Stimulated activated CD4-positive, alpha-beta T cell treated with anti-CD3 and anti-CD28 coated beads, TNF-alpha, amount 100 ng/mL, for 1 hour (primary cell): Measurements from ENCODE around the gene DGKK.

Experiments used
- DNase-seq, 3 donors: peaks; one replicate each; pipeline ENCODE4 v3.0.0-alpha.2; 2020; ENCODE audit warnings: low read depth in 3 of 3, low spot score in 1 of 3

DGKK gene

GRCh38 chrX:50470103-50471031, at the start of gene DGKK:
TSS of gene DGKK (minus strand) at chrX:50470825. CDS start at chrX:50470678, 147 bp downstream.
- no peak for DNase-seq

GRCh38 chrX:50514811-50515210, 44.2 kb upstream of the DGKK start:
- DNase-seq, result no peak

- DNase-seq, result no peak
These were observed 26.5 kb upstream of the DGKK start for GRCh38 chrX:50497114-50497513.

GRCh38 chrX:50495616-50496015, 25.0 kb upstream of the DGKK start:
- no peak for DNase-seq

- no peak for DNase-seq
These were observed 22.1 kb upstream of the DGKK start for GRCh38 chrX:50492720-50493119.

- DNase-seq, result no peak
These were observed 14.0 kb upstream of the DGKK start for GRCh38 chrX:50484662-50485061.

GRCh38 chrX:50483283-50483682, 12.7 kb upstream of the DGKK start:
- no peak for DNase-seq

- no peak for DNase-seq
These were observed 4.6 kb upstream of the DGKK start for GRCh38 chrX:50475208-50475607.

- no peak for DNase-seq
These were observed 765 bp upstream of the DGKK start for GRCh38 chrX:50471390-50471789.

- DNase-seq, result no peak
These were observed 1.4 kb downstream of the DGKK start for GRCh38 chrX:50469206-50469605.

GRCh38 chrX:50459615-50460014, 11.0 kb downstream of the DGKK start:
- no peak for DNase-seq

- DNase-seq, result no peak
These were observed 12.1 kb downstream of the DGKK start for GRCh38 chrX:50458483-50458882.

- no peak for DNase-seq
These were observed 13.7 kb downstream of the DGKK start for GRCh38 chrX:50456712-50457484.

- DNase-seq, result no peak
These were observed 17.8 kb downstream of the DGKK start for GRCh38 chrX:50452782-50453181.

- DNase-seq, result no peak
These were observed 20.3 kb downstream of the DGKK start for GRCh38 chrX:50450324-50450723.

GRCh38 chrX:50448565-50448964, 22.1 kb downstream of the DGKK start:
- no peak for DNase-seq

GRCh38 chrX:50447535-50447934, 23.1 kb downstream of the DGKK start:
- no peak for DNase-seq

GRCh38 chrX:50442426-50443116, 28.1 kb downstream of the DGKK start:
- no peak for DNase-seq

GRCh38 chrX:50436797-50437196, 33.8 kb downstream of the DGKK start:
- DNase-seq, result no peak

GRCh38 chrX:50432829-50433289, 37.8 kb downstream of the DGKK start:
- no peak for DNase-seq

GRCh38 chrX:50431623-50432022, 39.0 kb downstream of the DGKK start:
- no peak for DNase-seq
